ENCODE data around the gene CBFA2T3.
"Not testable (repeated sequence)": the region's sequence is repeated elsewhere in the genome, so short reads cannot be mapped to it uniquely, and the experiment has no call there.

Gene CBFA2T3

GRCh38 chr16:89013111-89013510 lies 36.1 kb upstream of the CBFA2T3 start:
- DNase-seq (ENCODE audit: low read depth in 2 of 2), result no peak

GRCh38 chr16:89012622-89012995 lies 35.6 kb upstream of the CBFA2T3 start:
- DNase-seq (ENCODE audit: low read depth in 2 of 2), result no peak

- DNase-seq (ENCODE audit: low read depth in 2 of 2), result no peak
Observed at GRCh38 chr16:89011909-89012621, 35.1 kb upstream of the CBFA2T3 start.

- no peak for DNase-seq (ENCODE audit: low read depth in 2 of 2)
Observed at GRCh38 chr16:89010210-89010925, 33.4 kb upstream of the CBFA2T3 start.

GRCh38 chr16:89009343-89010209 lies 32.6 kb upstream of the CBFA2T3 start:
- DNase-seq (ENCODE audit: low read depth in 2 of 2), result no peak

GRCh38 chr16:89008796-89009195 lies 31.8 kb upstream of the CBFA2T3 start:
- DNase-seq (ENCODE audit: low read depth in 2 of 2), result not testable (repeated sequence)

- DNase-seq (ENCODE audit: low read depth in 2 of 2), result no peak
Observed at GRCh38 chr16:89007371-89008249, 30.6 kb upstream of the CBFA2T3 start.

- no peak for DNase-seq (ENCODE audit: low read depth in 2 of 2)
Observed at GRCh38 chr16:89006036-89006752, 29.2 kb upstream of the CBFA2T3 start.

GRCh38 chr16:89005201-89006035 lies 28.4 kb upstream of the CBFA2T3 start:
- DNase-seq (ENCODE audit: low read depth in 2 of 2), result no peak

GRCh38 chr16:89004209-89004831 lies 27.3 kb upstream of the CBFA2T3 start:
- no peak for DNase-seq (ENCODE audit: low read depth in 2 of 2)

GRCh38 chr16:89003831-89004208 lies 26.8 kb upstream of the CBFA2T3 start:
- no peak for DNase-seq (ENCODE audit: low read depth in 2 of 2)

GRCh38 chr16:89002851-89003830 lies 26.1 kb upstream of the CBFA2T3 start:
- no peak for DNase-seq (ENCODE audit: low read depth in 2 of 2)

GRCh38 chr16:89002081-89002480 lies 25.1 kb upstream of the CBFA2T3 start:
- DNase-seq (ENCODE audit: low read depth in 2 of 2), result not testable (repeated sequence)

- no peak for DNase-seq (ENCODE audit: low read depth in 2 of 2)
Observed at GRCh38 chr16:89001117-89002027, 24.4 kb upstream of the CBFA2T3 start.

- DNase-seq (ENCODE audit: low read depth in 2 of 2), result no peak
Observed at GRCh38 chr16:89000207-89000959, 23.4 kb upstream of the CBFA2T3 start.

- peak; percentile 4 to 11 for DNase-seq (ENCODE audit: low read depth in 2 of 2)
Observed at GRCh38 chr16:88999457-89000206, 22.6 kb upstream of the CBFA2T3 start.

Measured in activated CD8-positive, alpha-beta memory T cell treated with anti-CD3 and anti-CD28 coated beads for 4 hours (primary cell).